Muscle layer of colon (tissue), 2 donors: ENCODE data around the gene RBM47.

Experiments
- H3K27ac ChIP-seq: one replicate; pipeline ENCODE4 v1.7.0; 2013; ENCODE audit warnings: low read depth, mild to moderate bottlenecking, low read length, moderate library complexity
- H3K27me3 ChIP-seq, 2 donors: one replicate each; pipeline ENCODE4 v1.7.0; 2013; ENCODE audit warnings: low read length in 2 of 2, mild to moderate bottlenecking in 2 of 2; ENCODE audit not compliant: insufficient read depth in 2 of 2, control insufficient read depth in 1 of 2
- H3K36me3 ChIP-seq: one replicate; pipeline ENCODE4 v1.7.0; 2013; ENCODE audit warnings: mild to moderate bottlenecking, low read length; ENCODE audit not compliant: insufficient read depth
- H3K4me1 ChIP-seq: one replicate; pipeline ENCODE4 v1.7.0; 2013; ENCODE audit warnings: mild to moderate bottlenecking, low read length; ENCODE audit not compliant: insufficient read depth
- H3K4me3 ChIP-seq, 2 donors: one replicate each; pipeline ENCODE4 v1.7.0; 2013; ENCODE audit warnings: low read length in 2 of 2, low read depth in 1 of 2, mild to moderate bottlenecking in 1 of 2, moderate library complexity in 1 of 2
- H3K9ac ChIP-seq: one replicate; pipeline ENCODE4 v1.7.0; 2013; ENCODE audit warnings: low read length
- H3K9me3 ChIP-seq: one replicate; pipeline ENCODE4 v1.7.0; 2013; ENCODE audit warnings: mild to moderate bottlenecking, low read length
- donor health status: abdominal sarcoma.
- donor health status: Adenocarcinoma of cecum.

Gene RBM47

GRCh38 chr4:40425799-40426574 is 203.7 kb downstream of the RBM47 start:
- Histone ChIP-seq H3K27ac (no peak overlapping the region), H3K27me3 (no peaks in the 10 kb centered on the region), H3K36me3 (no peaks in the 10 kb centered on the region), H3K4me3 (no peak overlapping the region), H3K9ac (no peak overlapping the region), H3K9me3 (no peaks in the 10 kb centered on the region), H3K4me1 (no peaks in the 10 kb centered on the region)

GRCh38 chr4:40423735-40424134 is 205.9 kb downstream of the RBM47 start:
- Histone ChIP-seq H3K36me3 (no peaks in the 10 kb centered on the region), H3K9ac (no peak overlapping the region), H3K27ac (no peak overlapping the region), H3K4me3 (no peak overlapping the region), H3K4me1 (no peaks in the 10 kb centered on the region), H3K27me3 (no peaks in the 10 kb centered on the region), H3K9me3 (no peaks in the 10 kb centered on the region)

- Histone ChIP-seq H3K4me3 (no peak overlapping the region), H3K9me3 (no peaks in the 10 kb centered on the region), H3K9ac (no peak overlapping the region), H3K27ac (no peak overlapping the region), H3K4me1 (no peaks in the 10 kb centered on the region), H3K27me3 (no peaks in the 10 kb centered on the region), H3K36me3 (no peaks in the 10 kb centered on the region)
These were observed 207.6 kb downstream of the RBM47 start for GRCh38 chr4:40421839-40422708.

GRCh38 chr4:40419231-40419912 is 210.3 kb downstream of the RBM47 start:
- H3K27ac ChIP-seq, result no peak overlapping the region
- H3K36me3 ChIP-seq, result no peaks in the 10 kb centered on the region
- no peak overlapping the region for H3K4me3 ChIP-seq
- H3K4me1 ChIP-seq, result no peaks in the 10 kb centered on the region
- H3K9ac ChIP-seq, result no peak overlapping the region
- H3K27me3 ChIP-seq, result no peaks in the 10 kb centered on the region
- no peaks in the 10 kb centered on the region for H3K9me3 ChIP-seq

DNA sequence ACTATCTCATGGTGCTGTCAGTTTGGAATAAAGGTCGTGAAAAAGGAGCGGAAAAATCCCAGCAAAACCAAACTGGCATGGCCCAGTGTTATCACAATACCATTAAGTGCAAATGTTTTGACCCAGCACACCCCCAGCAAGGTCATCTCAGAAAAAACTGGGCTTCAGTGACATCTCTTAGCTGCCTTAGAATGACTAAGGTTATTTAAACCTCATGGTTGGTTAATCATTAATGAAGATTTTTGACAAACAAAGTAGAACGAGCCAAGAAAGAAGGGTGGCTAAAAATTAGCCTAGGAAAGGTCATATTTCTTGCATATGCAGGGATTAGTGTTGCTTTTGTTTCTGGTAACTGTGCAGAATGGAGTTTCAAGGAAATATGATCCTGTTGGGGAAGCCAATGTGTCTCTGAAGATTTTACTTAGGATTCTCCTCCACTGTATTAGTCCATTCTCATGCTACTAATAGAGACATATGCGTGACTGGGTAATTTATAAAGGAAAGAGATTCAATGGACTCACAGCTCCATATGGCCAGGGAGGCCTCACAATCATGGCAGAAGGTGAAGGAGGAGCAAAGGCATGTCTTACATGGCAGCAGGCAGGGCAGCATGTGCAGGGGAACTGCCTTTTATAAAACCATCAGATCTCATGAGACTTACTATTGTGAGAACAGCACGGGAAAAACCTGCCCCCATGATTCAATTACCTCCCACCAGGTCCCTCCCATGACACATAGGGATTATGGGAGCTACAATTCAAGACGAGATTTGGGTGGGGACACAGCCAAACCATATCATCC is 211.0 kb downstream of the RBM47 start:
- H3K27me3 ChIP-seq, result no peaks in the 10 kb centered on the region
- H3K4me1 ChIP-seq, result no peaks in the 10 kb centered on the region
- no peak overlapping the region for H3K9ac ChIP-seq
- no peak overlapping the region for H3K4me3 ChIP-seq
- H3K9me3 ChIP-seq, result no peaks in the 10 kb centered on the region
- H3K27ac ChIP-seq, result no peak overlapping the region
- H3K36me3 ChIP-seq, result no peaks in the 10 kb centered on the region

GRCh38 chr4:40417941-40418340 is 211.7 kb downstream of the RBM47 start:
- no peak overlapping the region for H3K9ac ChIP-seq
- no peaks in the 10 kb centered on the region for H3K9me3 ChIP-seq
- no peaks in the 10 kb centered on the region for H3K36me3 ChIP-seq
- H3K27ac ChIP-seq, result no peak overlapping the region
- no peak overlapping the region for H3K4me3 ChIP-seq
- no peaks in the 10 kb centered on the region for H3K4me1 ChIP-seq
- H3K27me3 ChIP-seq, result no peaks in the 10 kb centered on the region

- H3K9ac ChIP-seq, result no peak overlapping the region
- H3K4me3 ChIP-seq, result no peak overlapping the region
- H3K4me1 ChIP-seq, result no peaks in the 10 kb centered on the region
- no peaks in the 10 kb centered on the region for H3K36me3 ChIP-seq
- H3K27ac ChIP-seq, result no peak overlapping the region
- H3K9me3 ChIP-seq, result no peaks in the 10 kb centered on the region
- no peaks in the 10 kb centered on the region for H3K27me3 ChIP-seq
These were observed 215.0 kb downstream of the RBM47 start for GRCh38 chr4:40414673-40415072.

- Histone ChIP-seq H3K27ac (no peak overlapping the region), H3K27me3 (no peaks in the 10 kb centered on the region), H3K9ac (no peak overlapping the region), H3K9me3 (no peaks in the 10 kb centered on the region), H3K4me1 (no peaks in the 10 kb centered on the region), H3K4me3 (no peak overlapping the region), H3K36me3 (no peaks in the 10 kb centered on the region)
These were observed 216.5 kb downstream of the RBM47 start for GRCh38 chr4:40412866-40413795.

- Histone ChIP-seq H3K27ac (no peak overlapping the region), H3K9ac (no peak overlapping the region), H3K9me3 (no peaks in the 10 kb centered on the region), H3K36me3 (no peaks in the 10 kb centered on the region), H3K4me3 (no peak overlapping the region), H3K27me3 (no peaks in the 10 kb centered on the region), H3K4me1 (no peaks in the 10 kb centered on the region)
These were observed 217.3 kb downstream of the RBM47 start for GRCh38 chr4:40412388-40412787.

GRCh38 chr4:40409835-40410234 is 219.8 kb downstream of the RBM47 start:
- no peaks in the 10 kb centered on the region for H3K36me3 ChIP-seq
- H3K27ac ChIP-seq, result no peak overlapping the region
- no peaks in the 10 kb centered on the region for H3K4me1 ChIP-seq
- H3K9me3 ChIP-seq, result no peaks in the 10 kb centered on the region
- no peaks in the 10 kb centered on the region for H3K27me3 ChIP-seq
- H3K9ac ChIP-seq, result no peak overlapping the region
- H3K4me3 ChIP-seq, result no peak overlapping the region
